Measurements from ENCODE around the gene KY. TPM values are rescaled to one million over a fixed set of nuclear protein-coding genes. Genes with fewer than 3 reads are reported as not detected.
A peak's percentile ranks its signal among the peaks of the same experiment; 100 is the strongest.

Gene KY
- total RNA-seq, 2 donors from 2014 or later = 0.32 to 0.44 TPM

DNA sequence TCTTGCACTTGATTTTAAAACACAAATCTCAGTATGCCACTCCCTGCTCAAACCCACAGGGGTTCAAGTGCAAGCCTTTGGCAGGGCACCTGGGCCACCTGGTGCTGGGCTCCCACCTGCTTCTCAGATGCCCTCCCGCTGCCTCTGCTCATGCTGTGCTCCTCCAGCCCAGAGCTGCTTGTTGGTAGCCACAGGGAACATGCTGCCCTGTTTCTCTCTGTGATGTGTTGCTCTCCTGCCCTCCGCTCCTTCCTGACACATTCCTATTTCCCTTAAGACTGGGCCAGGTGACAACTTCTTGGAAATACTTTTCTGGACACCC, 27.1 kb upstream of the KY start:
- Histone ChIP-seq H3K4me3 (no peak overlapping the region), H3K27me3 (no peaks in the 10 kb centered on the region), H3K36me3 (no peaks in the 10 kb centered on the region), H3K27ac (no peak overlapping the region), H3K9me3 (no peaks in the 10 kb centered on the region), H3K9ac (ENCODE audit: low read depth in 2 of 2, low read length in 2 of 2) (no peak overlapping the region), H3K4me1 (no peaks in the 10 kb centered on the region)
- intact Hi-C loops (cut with DNase I) = no loop called here
- DNase-seq = no peak
- TF ChIP-seq, protein P1, sequence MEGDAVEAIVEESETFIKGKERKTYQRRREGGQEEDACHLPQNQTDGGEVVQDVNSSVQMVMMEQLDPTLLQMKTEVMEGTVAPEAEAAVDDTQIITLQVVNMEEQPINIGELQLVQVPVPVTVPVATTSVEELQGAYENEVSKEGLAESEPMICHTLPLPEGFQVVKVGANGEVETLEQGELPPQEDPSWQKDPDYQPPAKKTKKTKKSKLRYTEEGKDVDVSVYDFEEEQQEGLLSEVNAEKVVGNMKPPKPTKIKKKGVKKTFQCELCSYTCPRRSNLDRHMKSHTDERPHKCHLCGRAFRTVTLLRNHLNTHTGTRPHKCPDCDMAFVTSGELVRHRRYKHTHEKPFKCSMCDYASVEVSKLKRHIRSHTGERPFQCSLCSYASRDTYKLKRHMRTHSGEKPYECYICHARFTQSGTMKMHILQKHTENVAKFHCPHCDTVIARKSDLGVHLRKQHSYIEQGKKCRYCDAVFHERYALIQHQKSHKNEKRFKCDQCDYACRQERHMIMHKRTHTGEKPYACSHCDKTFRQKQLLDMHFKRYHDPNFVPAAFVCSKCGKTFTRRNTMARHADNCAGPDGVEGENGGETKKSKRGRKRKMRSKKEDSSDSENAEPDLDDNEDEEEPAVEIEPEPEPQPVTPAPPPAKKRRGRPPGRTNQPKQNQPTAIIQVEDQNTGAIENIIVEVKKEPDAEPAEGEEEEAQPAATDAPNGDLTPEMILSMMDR (IDR thresholded peaks at IDR 0.05) = no peak

DNA sequence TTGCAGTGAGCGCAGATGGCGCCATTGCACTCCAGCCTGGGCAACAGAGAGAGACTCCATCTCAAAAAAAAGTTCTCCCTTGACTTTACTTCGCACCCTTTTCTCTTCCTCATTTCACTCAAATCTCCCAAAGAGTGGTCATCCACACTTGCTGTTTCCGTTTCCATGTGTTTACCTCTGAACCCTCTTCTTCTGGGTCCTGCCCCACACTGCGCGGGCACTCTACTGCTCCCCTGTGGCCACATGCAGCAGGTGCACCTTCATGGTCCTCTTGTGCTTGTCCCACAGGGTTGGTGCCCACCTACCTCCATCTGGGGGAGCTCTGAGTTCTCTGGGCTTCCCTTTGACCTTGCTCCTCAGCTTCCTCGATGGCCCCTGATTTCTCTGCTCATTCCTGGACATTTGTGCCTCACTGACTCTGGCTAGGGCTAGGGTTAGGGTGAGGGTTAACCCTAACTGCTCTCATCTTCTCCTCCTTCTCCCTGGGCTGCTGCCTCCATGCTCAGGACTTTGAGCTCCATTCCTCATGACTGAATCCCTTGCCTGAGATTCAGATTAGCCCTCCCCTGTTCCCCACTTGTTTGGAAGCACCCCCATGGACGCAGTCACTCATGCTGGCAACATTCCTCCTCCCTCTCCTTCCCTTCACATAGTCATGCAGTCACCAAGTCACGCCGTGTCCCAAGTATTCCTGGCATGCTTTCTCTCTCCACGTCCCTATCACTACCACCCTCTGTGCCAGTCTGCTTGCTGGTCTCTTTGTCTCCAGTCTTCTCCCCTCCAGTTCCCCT, 26.6 kb upstream of the KY start:
- intact Hi-C loops (cut with DNase I) = no loop called here
- Histone ChIP-seq H3K27me3 (no peaks in the 10 kb centered on the region), H3K4me3 (no peak overlapping the region), H3K9me3 (no peaks in the 10 kb centered on the region), H3K4me1 (no peaks in the 10 kb centered on the region), H3K9ac (ENCODE audit: low read depth in 2 of 2, low read length in 2 of 2) (no peak overlapping the region), H3K36me3 (no peaks in the 10 kb centered on the region), H3K27ac (no peak overlapping the region)
- TF ChIP-seq, protein P1 (IDR thresholded peaks at IDR 0.05) = peak; percentile 24
- DNase-seq = peak; percentile 27

GRCh38 chr3:134675726-134676256, 25.0 kb upstream of the KY start:
- no peak overlapping the region for H3K27ac ChIP-seq
- DNase-seq = no peak

GRCh38 chr3:134672571-134672970, 21.7 kb upstream of the KY start:
- no peaks in the 10 kb centered on the region for H3K9me3 ChIP-seq
- TF ChIP-seq, protein P1 (IDR thresholded peaks at IDR 0.05) = no peak
- H3K4me3 ChIP-seq = no peak overlapping the region
- no peak for DNase-seq
- no peaks in the 10 kb centered on the region for H3K4me1 ChIP-seq
- H3K9ac ChIP-seq (ENCODE audit: low read depth in 2 of 2, low read length in 2 of 2) = no peak overlapping the region
- intact Hi-C loops (cut with DNase I) = no loop called here
- no peaks in the 10 kb centered on the region for H3K27me3 ChIP-seq
- H3K36me3 ChIP-seq = no peaks in the 10 kb centered on the region
- no peak overlapping the region for H3K27ac ChIP-seq

More at GRCh38 chr3:134675726-134676256, 25.0 kb upstream of the KY start:
- TF ChIP-seq, protein P1 (IDR thresholded peaks at IDR 0.05) = no peak
- intact Hi-C loops (cut with DNase I) = no loop called here
- no peak overlapping the region for H3K9ac ChIP-seq (ENCODE audit: low read depth in 2 of 2, low read length in 2 of 2)
- no peaks in the 10 kb centered on the region for H3K36me3 ChIP-seq
- no peak overlapping the region for H3K4me3 ChIP-seq
- no peaks in the 10 kb centered on the region for H3K4me1 ChIP-seq
- H3K27me3 ChIP-seq = no peaks in the 10 kb centered on the region
- H3K9me3 ChIP-seq = no peaks in the 10 kb centered on the region

GRCh38 chr3:134667956-134668355, 17.1 kb upstream of the KY start:
- Histone ChIP-seq H3K27ac (no peak overlapping the region), H3K36me3 (no peaks in the 10 kb centered on the region), H3K4me3 (no peak overlapping the region), H3K4me1 (no peaks in the 10 kb centered on the region), H3K9ac (ENCODE audit: low read depth in 2 of 2, low read length in 2 of 2) (no peak overlapping the region), H3K27me3 (no peaks in the 10 kb centered on the region), H3K9me3 (no peaks in the 10 kb centered on the region)
- TF ChIP-seq, protein P1 (IDR thresholded peaks at IDR 0.05) = no peak
- intact Hi-C loops (cut with DNase I) = no loop called here
- DNase-seq = no peak
